Measurements from ENCODE around the gene LEMD2. TPM values are rescaled to one million over a fixed set of nuclear protein-coding genes. Genes with fewer than 3 reads are reported as not detected.
A peak's percentile ranks its signal among the peaks of the same experiment; 100 is the strongest.

LEMD2 gene
- total RNA-seq, 1 experiment from 2014 or later = 65.9 TPM

DNA sequence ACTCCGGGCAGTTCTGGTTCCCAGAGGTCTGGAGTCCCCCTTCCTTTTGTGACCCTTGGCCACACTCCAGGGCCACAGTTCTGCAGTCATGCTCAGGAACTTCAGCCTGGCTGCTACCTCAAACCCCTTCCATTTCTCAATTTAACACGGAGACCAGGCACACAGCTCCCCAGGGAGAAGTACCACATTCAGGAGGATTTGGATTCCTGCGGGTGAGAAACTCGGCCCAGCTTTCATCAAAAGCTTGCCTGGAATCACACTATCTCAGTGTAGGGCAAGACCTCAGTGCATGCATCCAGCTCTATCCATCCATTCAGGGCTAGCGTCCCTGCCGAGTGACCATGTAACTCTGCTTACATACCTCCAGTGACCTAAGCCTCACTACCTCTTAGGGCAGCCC lies 25.4 kb downstream of the LEMD2 start:
- POLR2A ChIA-PET (ENCODE audit: unreplicated experiment) = no interaction called here
- H3F3A ChIP-seq (ENCODE audit: insufficient read depth, low read depth) = peaks cover 8% of the 10 kb centered on the region; the same call in 1 of the 2 replicates
- H4K20me1 ChIP-seq (ENCODE audit: insufficient read depth) = no peaks in the 10 kb centered on the region
- H3K4me3 ChIP-seq = no peak overlapping the region
- H3K9me2 ChIP-seq (ENCODE audit: insufficient read depth) = no peaks in the 10 kb centered on the region
- H3K79me2 ChIP-seq (ENCODE audit: low read depth) = no peaks in the 10 kb centered on the region
- H3K27ac ChIP-seq = no peak overlapping the region
- no peaks in the 10 kb centered on the region for H3K9me3 ChIP-seq (ENCODE audit: insufficient read depth, low read depth)
- H3K27me3 ChIP-seq (ENCODE audit: insufficient read depth, low read depth) = no peaks in the 10 kb centered on the region
- no peak overlapping the region for H3K4me2 ChIP-seq
- DNase-seq = no peak
- no TSS peak for BruUV-seq (replicated peaks)
- no peak overlapping the region for H2AFZ ChIP-seq
- intact Hi-C loops (cut with micrococcal nuclease; ENCODE audit: unreplicated experiment) = no loop called here
- no peaks in the 10 kb centered on the region for H3K36me3 ChIP-seq (ENCODE audit: low read depth)
- TF ChIP-seq, protein P1, sequence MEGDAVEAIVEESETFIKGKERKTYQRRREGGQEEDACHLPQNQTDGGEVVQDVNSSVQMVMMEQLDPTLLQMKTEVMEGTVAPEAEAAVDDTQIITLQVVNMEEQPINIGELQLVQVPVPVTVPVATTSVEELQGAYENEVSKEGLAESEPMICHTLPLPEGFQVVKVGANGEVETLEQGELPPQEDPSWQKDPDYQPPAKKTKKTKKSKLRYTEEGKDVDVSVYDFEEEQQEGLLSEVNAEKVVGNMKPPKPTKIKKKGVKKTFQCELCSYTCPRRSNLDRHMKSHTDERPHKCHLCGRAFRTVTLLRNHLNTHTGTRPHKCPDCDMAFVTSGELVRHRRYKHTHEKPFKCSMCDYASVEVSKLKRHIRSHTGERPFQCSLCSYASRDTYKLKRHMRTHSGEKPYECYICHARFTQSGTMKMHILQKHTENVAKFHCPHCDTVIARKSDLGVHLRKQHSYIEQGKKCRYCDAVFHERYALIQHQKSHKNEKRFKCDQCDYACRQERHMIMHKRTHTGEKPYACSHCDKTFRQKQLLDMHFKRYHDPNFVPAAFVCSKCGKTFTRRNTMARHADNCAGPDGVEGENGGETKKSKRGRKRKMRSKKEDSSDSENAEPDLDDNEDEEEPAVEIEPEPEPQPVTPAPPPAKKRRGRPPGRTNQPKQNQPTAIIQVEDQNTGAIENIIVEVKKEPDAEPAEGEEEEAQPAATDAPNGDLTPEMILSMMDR (conservative IDR thresholded peaks at IDR 0.05) = no peak
- no peak for TF ChIP-seq EZH2 (IDR thresholded peaks at IDR 0.05; ENCODE audit: low read depth)
- CTCF ChIA-PET = no interaction called here
- H3K4me1 ChIP-seq (replicated peaks; ENCODE audit: insufficient read depth) = peaks cover 6% of the 10 kb centered on the region

DNA sequence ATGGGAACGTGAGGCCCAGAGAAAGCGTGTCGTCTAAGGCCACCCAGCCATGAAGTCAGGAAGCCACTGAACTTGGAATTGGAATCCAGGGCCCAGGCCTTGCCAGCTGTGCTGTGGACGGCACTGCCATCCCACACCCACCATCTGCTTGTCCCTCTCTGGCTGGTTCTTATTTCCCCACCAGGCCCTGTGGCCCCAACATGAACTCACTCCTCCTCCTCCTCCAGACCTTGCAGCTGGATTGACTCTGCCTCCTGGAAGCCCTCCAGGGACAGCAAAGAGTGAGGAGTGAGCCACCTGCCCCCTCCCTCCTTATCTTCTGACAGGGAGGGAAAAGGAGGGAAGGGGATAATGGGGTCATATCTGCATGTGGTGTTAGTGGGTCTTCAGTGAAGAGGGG lies 26.2 kb downstream of the LEMD2 start:
- Histone ChIP-seq H3K36me3 (ENCODE audit: low read depth) (no peaks in the 10 kb centered on the region), H3K4me2 (no peak overlapping the region)

DNA sequence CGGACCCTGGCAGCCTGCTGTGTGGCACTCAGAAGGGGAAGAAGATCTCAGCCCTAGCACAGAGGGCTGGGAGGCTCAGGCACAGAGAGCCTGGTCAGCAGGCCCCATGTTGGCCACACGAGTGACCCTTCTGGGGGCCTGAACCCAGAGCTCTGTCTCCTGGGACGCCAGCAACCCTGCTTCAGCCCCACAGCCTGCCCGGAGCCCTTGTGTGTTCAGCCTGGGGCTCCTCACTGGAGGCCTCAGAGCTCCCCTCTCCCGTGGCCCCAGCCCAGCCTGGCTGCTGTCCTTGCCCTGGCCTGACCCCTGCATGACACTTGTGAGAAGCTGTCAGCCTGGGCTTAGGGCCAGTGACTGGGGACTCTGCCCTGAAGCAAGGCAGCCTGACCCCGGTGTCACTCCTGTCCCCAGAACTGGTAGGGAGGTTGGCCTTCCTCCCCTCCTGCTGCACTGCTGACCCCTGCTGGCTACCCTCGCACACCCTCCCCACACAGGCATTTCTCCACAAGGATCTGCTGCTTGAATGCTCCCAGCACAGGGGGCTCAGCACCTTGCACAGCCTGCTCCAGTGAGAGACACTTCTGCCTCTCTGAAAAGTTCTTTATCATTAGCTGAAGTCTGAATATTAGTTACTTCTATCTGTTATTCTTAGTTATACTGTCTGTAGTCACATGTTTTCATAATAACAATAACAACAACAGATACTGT lies 26.9 kb downstream of the LEMD2 start:
- Histone ChIP-seq H2AFZ (no peak overlapping the region), H3K4me1 (replicated peaks; ENCODE audit: insufficient read depth) (peaks cover 14% of the 10 kb centered on the region), H4K20me1 (ENCODE audit: insufficient read depth) (no peaks in the 10 kb centered on the region), H3K4me2 (peak overlapping the region; percentile 18; the same call in 1 of the 2 replicates), H3K79me2 (ENCODE audit: low read depth) (no peaks in the 10 kb centered on the region), H3K27me3 (ENCODE audit: insufficient read depth, low read depth) (no peaks in the 10 kb centered on the region), H3K9me3 (ENCODE audit: insufficient read depth, low read depth) (no peaks in the 10 kb centered on the region), H3K4me3 (no peak overlapping the region), H3K36me3 (ENCODE audit: low read depth) (no peaks in the 10 kb centered on the region), H3K9me2 (ENCODE audit: insufficient read depth) (no peaks in the 10 kb centered on the region), H3F3A (ENCODE audit: insufficient read depth, low read depth) (peaks cover 9% of the 10 kb centered on the region; the same call in 1 of the 2 replicates), H3K27ac (no peak overlapping the region)
- ChIA-PET CTCF (interaction anchor here (0.9 to 1.6 kb wide), 5 partner anchors 11 to 60 kb away, joined by 3 to 12 read pairs (median 4); partner anchors contain the start of gene UQCC2), POLR2A (ENCODE audit: unreplicated experiment) (no interaction called here)
- peak; percentile 50 to 77 for DNase-seq
- intact Hi-C loops (cut with micrococcal nuclease; ENCODE audit: unreplicated experiment) = loop anchor here (1.0 kb wide), 3 partner anchors 18 to 172 kb away; partner anchors contain the start of gene UQCC2
- TF ChIP-seq, protein P1 (conservative IDR thresholded peaks at IDR 0.05) = peak; percentile 85
- TF ChIP-seq EZH2 (IDR thresholded peaks at IDR 0.05; ENCODE audit: low read depth) = no peak
- BruUV-seq (replicated peaks) = no TSS peak

More for the DNA sequence above, 26.2 kb downstream of the LEMD2 start:
- DNase-seq = no peak
- POLR2A ChIA-PET (ENCODE audit: unreplicated experiment) = no interaction called here
- no TSS peak for BruUV-seq (replicated peaks)
- peaks cover 9% of the 10 kb centered on the region; the same call in 1 of the 2 replicates for H3F3A ChIP-seq (ENCODE audit: insufficient read depth, low read depth)
- H3K27ac ChIP-seq = no peak overlapping the region
- H4K20me1 ChIP-seq (ENCODE audit: insufficient read depth) = no peaks in the 10 kb centered on the region
- peaks cover 8% of the 10 kb centered on the region for H3K4me1 ChIP-seq (replicated peaks; ENCODE audit: insufficient read depth)
- intact Hi-C loops (cut with micrococcal nuclease; ENCODE audit: unreplicated experiment) = loop anchor here (1.0 kb wide), 3 partner anchors 18 to 172 kb away; partner anchors contain the start of gene UQCC2
- H3K4me3 ChIP-seq = no peak overlapping the region
- H3K9me2 ChIP-seq (ENCODE audit: insufficient read depth) = no peaks in the 10 kb centered on the region
- no peak for TF ChIP-seq EZH2 (IDR thresholded peaks at IDR 0.05; ENCODE audit: low read depth)
- TF ChIP-seq, protein P1 (conservative IDR thresholded peaks at IDR 0.05) = no peak
- H2AFZ ChIP-seq = no peak overlapping the region
- CTCF ChIA-PET = interaction anchor here (1.1 to 1.6 kb wide), 4 partner anchors 12 to 61 kb away, joined by 3 to 12 read pairs (median 5); partner anchors contain the start of gene UQCC2
- H3K27me3 ChIP-seq (ENCODE audit: insufficient read depth, low read depth) = no peaks in the 10 kb centered on the region
- no peaks in the 10 kb centered on the region for H3K79me2 ChIP-seq (ENCODE audit: low read depth)
- no peaks in the 10 kb centered on the region for H3K9me3 ChIP-seq (ENCODE audit: insufficient read depth, low read depth)

Measured in PC-9 (cell line).